Glutamatergic neuron (in vitro differentiated cells): Measurements from ENCODE around the gene GRM1. TPM values are rescaled to one million over a fixed set of nuclear protein-coding genes. Genes with fewer than 3 reads are reported as not detected.

Experiments
- DNase-seq: peaks from one replicate; pipeline ENCODE4 v3.0.0; 2022
- H3K27ac Mint-ChIP-seq: one replicate; pipeline ENCODE4 v1.8.0; 2020; ENCODE audit warnings: mild to moderate bottlenecking, mixed read lengths, inconsistent platforms; ENCODE audit not compliant: unreplicated experiment
- H3K27me3 Mint-ChIP-seq: one replicate; pipeline ENCODE4 v1.8.0; 2020; ENCODE audit warnings: mild to moderate bottlenecking, moderate library complexity, mixed read lengths, inconsistent platforms; ENCODE audit not compliant: unreplicated experiment
- H3K36me3 Mint-ChIP-seq: one replicate; pipeline ENCODE4 v1.8.0; 2020; ENCODE audit warnings: mild to moderate bottlenecking, mixed read lengths, inconsistent platforms; ENCODE audit not compliant: unreplicated experiment
- H3K4me1 Mint-ChIP-seq: one replicate; pipeline ENCODE4 v1.8.0; 2020; ENCODE audit warnings: mild to moderate bottlenecking, low read depth, mixed read lengths, inconsistent platforms; ENCODE audit not compliant: unreplicated experiment
- H3K4me3 Mint-ChIP-seq: one replicate; pipeline ENCODE4 v1.8.0; 2020; ENCODE audit warnings: mild to moderate bottlenecking, mixed read lengths, inconsistent platforms; ENCODE audit not compliant: unreplicated experiment
- H3K9me3 Mint-ChIP-seq: one replicate; pipeline ENCODE4 v1.8.0; 2020; ENCODE audit warnings: mild to moderate bottlenecking, moderate library complexity, mixed read lengths, inconsistent platforms; ENCODE audit not compliant: unreplicated experiment
- total RNA-seq: library from RNA; stranded (reverse); fragmentation: NEBNext Ultra II Directional; extraction: Animal tissue kit (Norgen Biotek cat#: 25700); gene quantifications from one replicate; pipeline ENCODE4 v1.2.1, GENCODE V29; 2021; ENCODE audit not compliant: unreplicated experiment
- TF ChIP-seq, protein P1 (sequence below): fragments of 200-600 bp; sonication (generic); IDR thresholded peaks from one replicate; pipeline ENCODE4 v1.5.0; 2021; ENCODE audit not compliant: partially characterized antibody, unreplicated experiment

Gene GRM1
- total RNA-seq, 1 donor from 2014 or later, result 0.17 TPM

DNA sequence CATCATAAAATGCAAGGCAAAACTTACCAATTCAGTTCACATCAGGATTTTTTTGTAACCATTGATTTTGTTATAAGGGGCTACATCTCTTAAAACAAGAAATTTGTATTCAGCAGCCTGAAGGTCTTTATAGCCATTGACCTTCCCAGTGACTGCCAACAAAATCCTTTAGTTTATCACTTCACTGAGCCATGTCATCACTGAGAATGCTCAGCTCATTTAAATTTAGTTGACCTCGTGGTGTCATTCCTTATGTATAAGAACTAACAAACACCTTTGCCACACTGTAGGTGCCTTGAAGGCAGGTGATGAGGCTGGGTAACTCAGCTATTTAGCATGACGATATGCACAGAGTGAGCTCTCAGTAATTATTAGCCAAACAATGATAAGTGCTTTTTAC lies 77.7 kb downstream of the GRM1 start:
- Mint-ChIP-seq H3K27ac (no peak overlapping the region), H3K9me3 (peaks cover 5% of the 10 kb centered on the region), H3K27me3 (no peaks in the 10 kb centered on the region), H3K36me3 (peaks cover 8% of the 10 kb centered on the region), H3K4me3 (no peak overlapping the region), H3K4me1 (no peaks in the 10 kb centered on the region)
- DNase-seq, result no peak
- TF ChIP-seq, protein P1, sequence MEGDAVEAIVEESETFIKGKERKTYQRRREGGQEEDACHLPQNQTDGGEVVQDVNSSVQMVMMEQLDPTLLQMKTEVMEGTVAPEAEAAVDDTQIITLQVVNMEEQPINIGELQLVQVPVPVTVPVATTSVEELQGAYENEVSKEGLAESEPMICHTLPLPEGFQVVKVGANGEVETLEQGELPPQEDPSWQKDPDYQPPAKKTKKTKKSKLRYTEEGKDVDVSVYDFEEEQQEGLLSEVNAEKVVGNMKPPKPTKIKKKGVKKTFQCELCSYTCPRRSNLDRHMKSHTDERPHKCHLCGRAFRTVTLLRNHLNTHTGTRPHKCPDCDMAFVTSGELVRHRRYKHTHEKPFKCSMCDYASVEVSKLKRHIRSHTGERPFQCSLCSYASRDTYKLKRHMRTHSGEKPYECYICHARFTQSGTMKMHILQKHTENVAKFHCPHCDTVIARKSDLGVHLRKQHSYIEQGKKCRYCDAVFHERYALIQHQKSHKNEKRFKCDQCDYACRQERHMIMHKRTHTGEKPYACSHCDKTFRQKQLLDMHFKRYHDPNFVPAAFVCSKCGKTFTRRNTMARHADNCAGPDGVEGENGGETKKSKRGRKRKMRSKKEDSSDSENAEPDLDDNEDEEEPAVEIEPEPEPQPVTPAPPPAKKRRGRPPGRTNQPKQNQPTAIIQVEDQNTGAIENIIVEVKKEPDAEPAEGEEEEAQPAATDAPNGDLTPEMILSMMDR, result no peak

GRCh38 chr6:146110990-146111389 lies 82.1 kb downstream of the GRM1 start:
- TF ChIP-seq, protein P1, result no peak

DNA sequence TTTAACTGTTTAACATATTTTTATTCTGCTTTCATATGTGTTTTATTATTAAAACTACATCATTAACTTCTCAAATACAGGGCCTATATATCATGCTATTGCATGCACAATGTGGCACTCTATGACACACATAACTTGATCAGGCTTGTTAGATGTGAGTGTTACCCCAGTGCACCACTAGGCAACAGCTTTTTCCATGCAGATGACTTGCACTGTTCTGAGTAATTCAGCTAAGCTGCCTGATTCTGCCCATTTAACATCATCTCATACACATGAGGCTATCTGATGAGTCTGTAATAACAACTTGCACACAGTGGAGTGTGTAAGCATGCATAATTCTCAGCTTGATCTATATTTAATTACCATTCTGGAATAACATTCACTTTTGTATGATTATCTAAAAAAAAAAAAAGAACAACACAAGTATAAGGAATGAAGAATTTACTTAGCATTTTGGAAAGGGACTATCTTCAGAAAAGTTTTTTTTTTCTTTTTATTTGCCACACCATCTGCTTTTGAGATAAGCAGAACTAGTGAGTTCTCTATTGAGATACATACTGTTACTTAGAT lies 83.1 kb downstream of the GRM1 start:
- Mint-ChIP-seq H3K4me1 (no peaks in the 10 kb centered on the region), H3K36me3 (peaks cover 8% of the 10 kb centered on the region), H3K27ac (no peak overlapping the region), H3K9me3 (peaks cover 5% of the 10 kb centered on the region), H3K27me3 (no peaks in the 10 kb centered on the region), H3K4me3 (no peak overlapping the region)
- DNase-seq, result no peak
- TF ChIP-seq, protein P1, result no peak

More at GRCh38 chr6:146110990-146111389, 82.1 kb downstream of the GRM1 start:
- Mint-ChIP-seq H3K4me1 (no peaks in the 10 kb centered on the region), H3K36me3 (peaks cover 8% of the 10 kb centered on the region), H3K27me3 (no peaks in the 10 kb centered on the region), H3K9me3 (peaks cover 5% of the 10 kb centered on the region), H3K4me3 (no peak overlapping the region), H3K27ac (no peak overlapping the region)
- no peak for DNase-seq

DNA sequence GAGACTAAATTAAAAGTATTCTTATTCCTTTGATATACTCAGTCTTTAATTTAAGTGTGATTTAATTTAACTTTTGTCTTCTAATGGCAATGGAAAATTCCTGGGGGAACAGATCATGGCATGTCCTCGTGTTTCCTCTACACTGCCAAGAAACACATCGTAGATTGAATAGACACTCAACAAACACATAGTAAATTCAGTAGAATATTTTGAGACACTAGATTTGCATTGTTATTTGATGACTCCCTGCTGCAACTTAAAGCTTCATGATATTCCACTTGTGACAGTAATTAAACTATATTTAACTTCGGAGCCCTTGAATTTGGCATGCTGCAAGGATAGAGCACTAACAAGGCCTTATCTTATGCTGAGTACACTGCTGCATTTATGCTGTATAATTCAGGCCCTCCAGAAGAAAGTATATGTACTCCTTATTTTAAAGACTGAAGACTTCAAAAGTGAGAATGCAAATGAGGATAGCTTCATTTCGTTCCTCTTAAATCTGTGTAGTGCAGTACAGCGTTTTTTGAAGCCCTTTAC lies 84.3 kb downstream of the GRM1 start:
- TF ChIP-seq, protein P1, result no peak
- Mint-ChIP-seq H3K27ac (no peak overlapping the region), H3K9me3 (peaks cover 5% of the 10 kb centered on the region), H3K27me3 (no peaks in the 10 kb centered on the region), H3K4me3 (no peak overlapping the region), H3K36me3 (peaks cover 8% of the 10 kb centered on the region), H3K4me1 (no peaks in the 10 kb centered on the region)
- no peak for DNase-seq

- TF ChIP-seq, protein P1, result no peak
- H3K4me1 Mint-ChIP-seq, result peaks cover 3% of the 10 kb centered on the region
- no peaks in the 10 kb centered on the region for H3K36me3 Mint-ChIP-seq
- no peak for DNase-seq
- H3K4me3 Mint-ChIP-seq, result no peak overlapping the region
- H3K9me3 Mint-ChIP-seq, result no peaks in the 10 kb centered on the region
- H3K27me3 Mint-ChIP-seq, result no peaks in the 10 kb centered on the region
- no peak overlapping the region for H3K27ac Mint-ChIP-seq
These were observed 94.8 kb downstream of the GRM1 start for GRCh38 chr6:146123616-146124015.
